Stimulated activated CD4-positive, alpha-beta T cell treated with anti-CD3 and anti-CD28 coated beads, Interleukin-4, amount 100 ng/mL, for 48 hours (primary cell): ENCODE results near the gene PXDC1.
"Not testable (repeated sequence)": the region's sequence is repeated elsewhere in the genome, so short reads cannot be mapped to it uniquely, and the experiment has no call there.

ENCODE experiments used
- DNase-seq, 2 donors: peaks; one replicate each; pipeline ENCODE4 v3.0.0-alpha.2; 2020; ENCODE audit warnings: low read depth in 2 of 2

The PXDC1 gene

DNA sequence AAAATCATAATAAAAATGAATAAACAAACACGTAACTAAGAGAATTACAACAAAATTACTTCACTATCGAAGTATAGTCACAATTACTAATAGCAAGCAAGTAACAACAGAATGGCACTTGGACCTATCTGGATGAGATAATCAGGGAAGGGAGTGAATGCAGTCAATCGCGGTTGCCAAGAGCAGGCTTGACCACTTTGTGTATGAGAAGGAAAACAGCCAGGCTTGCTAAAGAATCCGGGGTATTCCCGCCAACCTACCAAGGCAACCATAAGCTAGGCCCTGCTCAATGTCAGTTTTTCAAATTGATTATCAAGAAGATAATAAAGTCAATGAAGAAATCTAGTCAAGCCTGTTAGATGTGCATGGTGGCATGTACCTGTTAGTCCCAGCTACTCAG, 39.7 kb downstream of the PXDC1 start:
- DNase-seq = no peak

DNA sequence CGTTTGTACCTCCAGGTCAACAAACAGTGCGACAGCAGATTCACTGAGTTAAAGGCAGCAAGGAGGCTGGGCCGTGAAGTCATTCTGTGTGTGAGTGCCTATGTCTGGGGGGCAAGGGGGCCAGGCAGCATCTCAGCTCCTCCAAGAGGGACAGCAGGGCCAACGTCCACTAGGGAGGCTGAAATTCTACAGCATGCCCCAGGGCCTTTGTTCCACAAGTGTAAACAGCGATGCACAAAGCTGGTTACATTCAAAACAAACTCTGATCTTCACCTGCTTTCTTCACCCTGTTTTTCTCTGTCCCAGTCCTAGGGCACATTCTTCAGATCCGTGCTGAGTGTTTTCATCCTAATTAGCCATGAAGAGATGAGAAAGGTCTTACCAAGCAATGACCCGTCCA, 41.1 kb downstream of the PXDC1 start:
- DNase-seq = no peak

DNA sequence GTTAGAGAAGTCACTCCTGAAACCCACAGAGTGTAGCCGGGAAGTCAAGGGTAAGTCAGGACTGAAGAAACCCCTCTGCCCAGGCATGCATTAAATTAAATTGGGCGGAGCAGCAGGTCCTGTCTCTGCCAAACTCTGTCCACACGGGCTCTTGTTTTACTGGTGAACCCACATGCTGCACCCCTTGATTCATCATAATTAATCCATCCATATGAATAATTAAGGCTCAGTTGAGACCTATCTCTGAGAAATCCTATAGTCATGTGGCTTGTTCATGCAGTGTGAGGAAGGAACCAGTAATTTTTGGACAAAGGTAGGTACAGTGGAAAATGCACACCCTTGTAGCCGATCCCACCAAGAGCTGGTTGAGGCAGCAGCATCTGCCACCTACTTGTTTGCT, 43.0 kb downstream of the PXDC1 start:
- DNase-seq = no peak

DNA sequence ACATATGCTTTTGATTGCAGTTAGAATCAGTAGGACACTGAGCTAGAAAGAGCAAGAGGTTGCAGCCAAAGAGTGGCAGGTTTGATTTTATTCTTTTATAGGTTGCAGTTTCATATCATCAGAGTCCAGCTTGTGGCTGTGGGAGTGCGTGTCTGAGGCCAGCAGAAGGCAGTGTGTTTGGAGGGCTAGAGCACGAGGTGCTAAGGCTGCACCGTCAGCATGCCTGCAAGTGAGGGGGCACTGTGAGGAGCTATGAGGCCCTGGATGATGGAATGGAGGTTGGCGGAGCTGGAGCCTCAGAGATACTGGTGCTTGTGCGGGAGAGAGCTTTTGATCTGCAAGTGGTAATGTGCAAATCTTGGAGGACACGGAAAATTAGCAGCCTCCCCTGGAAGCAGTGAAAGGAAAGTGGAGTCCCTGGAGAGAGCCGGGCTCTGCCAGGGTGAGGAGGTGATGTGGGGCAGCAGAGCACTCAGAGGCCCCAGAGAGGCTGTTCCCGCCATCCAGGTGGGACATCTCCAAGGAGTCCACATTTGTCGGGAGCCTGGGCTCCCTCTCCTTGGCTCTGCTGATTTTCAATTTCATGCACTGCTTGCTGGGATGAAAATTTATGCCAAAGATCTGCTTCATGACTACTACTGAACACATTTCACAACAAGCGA, 43.6 kb downstream of the PXDC1 start:
- no peak for DNase-seq

DNA sequence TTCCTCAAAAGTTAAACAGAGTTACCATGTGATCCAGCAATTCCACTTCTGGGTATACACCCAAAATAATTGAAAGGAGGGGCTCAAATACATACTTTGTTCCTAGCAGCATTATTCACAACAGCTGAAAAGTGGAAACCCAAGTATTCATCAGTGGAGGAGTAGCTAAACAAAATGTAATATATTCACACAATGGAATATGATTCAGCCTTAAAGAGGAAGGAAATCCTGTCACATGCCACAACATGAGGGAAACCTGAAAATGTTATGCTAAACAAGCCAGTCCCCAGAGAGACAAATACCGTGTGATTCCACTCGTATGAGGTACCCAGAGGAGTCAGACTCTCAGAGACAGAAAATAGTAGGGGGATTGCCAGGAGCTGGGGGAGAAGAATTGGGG, 44.5 kb downstream of the PXDC1 start:
- DNase-seq = no peak

DNA sequence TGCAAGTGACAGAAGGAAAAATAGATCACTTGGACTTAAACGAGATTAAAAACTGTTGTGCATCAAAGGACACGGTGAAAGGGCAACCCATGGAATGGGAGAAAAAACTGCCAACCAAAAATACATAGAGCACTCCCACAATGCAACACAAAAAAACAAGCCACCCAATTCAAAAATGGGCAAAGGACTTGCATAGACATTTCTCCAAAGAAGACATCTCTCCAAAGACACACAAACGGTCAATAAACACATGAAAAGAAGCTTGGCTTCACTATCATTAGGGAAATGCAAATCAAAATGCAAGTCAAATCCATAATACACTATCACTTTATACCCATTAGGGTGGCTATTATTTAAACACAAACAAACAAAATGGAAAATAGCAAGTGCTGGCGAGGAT, 45.0 kb downstream of the PXDC1 start:
- no peak for DNase-seq

DNA sequence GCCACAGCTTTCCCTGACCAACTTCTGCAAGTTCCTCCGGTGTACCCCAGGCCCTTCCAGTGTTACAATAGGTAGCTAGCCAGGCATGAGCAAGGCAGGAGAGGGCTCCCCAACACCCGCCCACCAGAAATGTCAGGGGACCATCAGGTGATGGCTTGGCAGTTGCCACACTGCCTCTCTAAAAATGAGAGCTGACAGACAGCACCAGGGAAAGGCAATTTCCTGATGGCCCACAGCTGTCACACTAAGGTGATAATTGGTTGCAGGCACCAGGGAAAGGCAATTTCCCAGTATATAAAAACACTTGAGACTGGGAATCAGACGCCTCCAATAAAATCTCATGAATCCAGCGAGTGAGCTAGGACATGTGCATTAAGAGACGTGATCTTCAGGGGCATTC, 49.9 kb downstream of the PXDC1 start:
- DNase-seq = no peak

DNA sequence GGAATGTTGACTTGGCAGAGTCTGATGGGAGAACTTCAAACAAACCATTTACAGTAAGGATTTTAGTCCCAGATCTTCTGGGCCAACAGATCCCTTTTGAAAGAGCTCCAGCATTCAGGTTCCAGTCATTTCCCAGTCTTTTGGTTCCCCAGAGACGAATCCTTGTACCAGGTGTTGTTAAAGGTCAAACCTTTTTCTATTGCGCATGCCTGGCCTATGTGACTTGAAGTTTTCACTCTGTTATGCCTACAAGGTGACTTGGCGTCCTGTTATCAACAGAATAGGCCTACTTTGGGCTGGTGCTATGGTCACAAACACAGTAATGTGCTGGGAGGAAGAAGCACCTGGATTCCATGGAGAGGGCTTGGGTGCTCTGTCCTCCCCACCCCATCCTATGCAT, 52.3 kb downstream of the PXDC1 start:
- DNase-seq = no peak

DNA sequence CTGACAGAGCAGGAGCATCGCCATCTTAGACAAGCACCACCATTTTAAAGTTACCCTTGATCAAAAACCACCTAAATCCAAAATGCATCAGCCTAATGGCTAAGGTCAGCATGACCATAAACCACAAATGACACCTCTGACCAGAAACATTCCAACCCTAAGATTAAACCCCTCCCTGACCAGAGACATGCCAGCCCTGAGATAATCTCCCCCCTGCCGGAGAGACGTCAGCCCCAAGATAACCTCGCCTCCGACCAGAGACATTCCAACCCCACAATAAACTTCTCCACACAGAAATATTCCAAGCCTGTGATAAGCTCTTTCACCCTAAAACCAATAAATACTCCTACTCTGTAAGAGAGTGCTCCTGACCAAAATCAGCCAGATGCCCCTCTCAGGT, 53.5 kb downstream of the PXDC1 start:
- DNase-seq = no peak

DNA sequence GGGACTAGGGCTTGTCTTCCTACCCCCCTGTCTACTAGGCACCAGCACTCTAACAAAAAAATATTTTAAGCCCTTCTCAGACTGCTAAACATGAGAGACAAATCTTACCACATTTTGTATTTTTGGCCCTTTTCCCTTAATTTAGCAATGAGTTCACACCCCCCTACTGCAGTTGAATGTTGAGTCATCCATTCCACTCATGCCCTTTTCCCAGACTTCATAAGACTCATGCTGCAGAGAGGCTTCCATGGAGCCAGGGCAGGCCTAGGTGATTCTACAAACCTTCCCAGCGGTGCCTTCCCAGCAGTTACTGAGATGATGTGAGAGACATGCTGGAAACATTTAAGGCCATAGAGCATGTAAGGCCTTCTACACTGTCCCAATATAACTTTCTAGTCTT, 53.9 kb downstream of the PXDC1 start:
- DNase-seq = no peak

DNA sequence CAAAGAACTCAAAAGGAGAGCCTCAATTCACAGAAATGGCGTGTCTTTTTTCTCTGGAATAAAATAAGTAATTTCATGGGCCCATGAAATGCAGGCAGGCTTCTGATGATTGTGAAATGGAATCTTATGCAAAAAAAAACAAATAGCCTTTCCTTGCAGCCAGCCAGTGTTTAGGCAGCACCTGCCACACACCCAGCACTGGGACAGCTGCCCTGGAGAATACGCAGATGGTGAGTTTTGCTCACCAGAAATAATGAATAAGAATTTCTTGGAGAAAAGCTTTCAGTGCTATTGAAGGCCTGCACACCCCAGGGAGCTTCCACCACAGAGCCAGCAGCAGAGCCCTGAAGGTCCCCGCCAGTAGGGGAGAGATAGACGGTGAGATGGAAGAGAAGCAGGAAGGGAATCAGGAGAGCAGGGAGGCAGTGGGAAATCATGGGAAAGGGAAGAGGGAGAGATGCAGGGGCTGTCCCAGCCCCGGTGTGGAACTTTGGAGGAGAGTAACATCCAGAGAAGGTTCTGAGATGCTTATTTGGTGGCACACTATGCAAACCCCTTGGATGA, 54.9 kb downstream of the PXDC1 start:
- no peak for DNase-seq

DNA sequence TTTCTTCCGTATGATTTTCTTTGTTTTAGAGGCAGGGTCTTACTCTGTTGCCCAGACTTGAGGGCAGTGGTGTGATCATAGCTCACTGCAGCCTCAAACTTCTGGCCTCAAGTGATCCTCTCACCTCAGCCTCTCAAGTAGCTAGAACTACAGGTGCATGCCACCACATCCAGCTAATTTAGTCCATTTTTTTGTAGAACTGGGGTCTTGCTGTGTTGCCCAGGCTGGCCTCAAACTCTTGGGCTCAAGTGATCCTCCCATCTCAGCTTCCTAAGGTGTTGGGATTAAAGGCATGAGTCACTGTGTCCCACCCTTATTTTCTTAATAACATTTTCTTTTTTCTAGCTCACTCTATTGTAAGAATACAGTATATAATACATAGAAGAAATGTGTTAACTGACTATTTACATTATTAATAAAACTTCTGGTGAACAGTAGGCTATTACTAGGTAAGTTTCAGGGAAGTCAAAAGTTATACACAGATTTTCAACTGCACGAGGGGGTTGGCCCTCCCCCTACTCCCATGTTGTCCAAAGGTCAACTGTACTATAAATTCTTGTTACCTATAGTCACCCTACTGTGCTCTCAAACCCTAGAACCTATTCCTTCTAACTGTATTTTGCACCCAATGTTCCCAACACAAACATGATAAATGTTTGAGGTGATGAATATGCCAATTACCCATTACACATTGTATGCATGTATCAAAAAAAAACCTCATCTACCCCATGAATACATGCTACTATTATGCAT, 56.3 kb downstream of the PXDC1 start:
- no peak for DNase-seq

DNA sequence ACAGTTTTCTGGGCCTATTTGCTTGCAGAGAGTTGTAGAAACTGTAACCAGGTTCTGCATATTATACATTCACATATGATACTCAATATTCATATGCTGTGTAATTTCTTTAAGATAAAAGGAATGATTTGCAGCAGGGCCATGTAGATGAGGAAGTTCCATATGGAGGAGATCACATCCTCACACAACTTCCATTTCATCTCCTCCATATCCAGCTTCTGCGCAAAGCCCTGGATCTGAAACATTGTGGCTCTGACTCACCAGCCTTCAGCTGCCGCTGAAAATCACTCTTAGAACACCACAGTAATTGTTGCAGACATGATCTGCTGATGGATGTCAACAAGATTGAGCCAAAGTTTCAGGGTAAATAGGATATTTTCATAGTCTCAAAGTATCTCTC, 57.7 kb downstream of the PXDC1 start:
- DNase-seq = no peak

DNA sequence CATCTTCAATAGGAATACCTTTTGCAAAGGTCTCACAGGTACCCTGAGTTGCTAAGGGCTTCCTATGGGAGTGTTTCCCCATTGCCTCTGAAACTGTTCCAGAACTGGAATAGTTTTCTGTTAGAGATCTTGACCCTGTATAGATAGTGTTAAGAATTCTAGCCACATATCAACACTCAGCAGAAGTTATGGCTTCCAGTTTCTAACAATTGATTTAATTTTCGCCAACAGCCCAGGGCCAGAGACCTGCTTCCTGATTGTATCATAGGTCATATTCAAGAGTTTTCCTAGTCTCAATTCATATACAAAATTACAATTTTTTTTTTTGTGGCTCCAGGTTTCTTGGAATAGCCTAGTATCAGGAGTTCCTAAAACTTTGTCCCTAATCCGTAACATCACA, 61.0 kb downstream of the PXDC1 start:
- no peak for DNase-seq

DNA sequence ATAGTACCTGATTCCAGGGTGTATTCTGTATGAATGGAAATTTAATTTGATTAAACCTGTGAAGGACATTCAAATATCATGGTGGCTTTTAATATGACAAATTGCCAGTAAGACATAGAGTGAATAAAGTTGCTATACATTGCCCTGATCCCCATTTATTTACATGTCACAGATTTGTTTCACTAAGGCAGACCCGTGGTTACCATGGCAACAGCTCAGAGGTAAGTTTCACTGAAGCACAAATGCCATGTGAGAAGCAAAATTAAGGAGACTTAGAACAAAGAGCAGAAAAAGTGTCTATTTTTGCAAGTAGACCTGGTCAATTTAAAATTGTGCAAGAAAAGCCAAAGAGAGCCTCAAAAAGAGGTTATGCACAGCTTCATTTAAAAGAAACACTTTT, 63.7 kb downstream of the PXDC1 start:
- no peak for DNase-seq

DNA sequence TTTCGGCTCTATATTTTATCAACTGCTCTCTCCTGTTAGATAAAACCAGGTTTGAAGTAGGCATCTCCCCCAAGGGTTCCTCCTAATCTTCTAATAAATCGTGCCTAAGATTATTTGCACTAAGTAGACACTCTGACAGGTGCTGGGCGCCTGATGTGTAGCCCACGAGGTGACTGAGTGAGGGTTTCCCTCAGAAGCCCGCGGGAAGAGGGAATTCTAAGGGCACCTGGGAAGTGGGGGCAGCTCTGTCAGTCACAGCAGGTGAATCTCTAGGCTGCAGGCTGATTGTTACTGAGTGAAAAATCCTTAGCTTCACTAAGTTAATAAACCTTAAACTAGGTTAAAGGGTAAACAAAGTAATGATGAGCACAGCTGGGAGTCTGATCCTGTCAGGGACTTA, 68.2 kb downstream of the PXDC1 start:
- no peak for DNase-seq

DNA sequence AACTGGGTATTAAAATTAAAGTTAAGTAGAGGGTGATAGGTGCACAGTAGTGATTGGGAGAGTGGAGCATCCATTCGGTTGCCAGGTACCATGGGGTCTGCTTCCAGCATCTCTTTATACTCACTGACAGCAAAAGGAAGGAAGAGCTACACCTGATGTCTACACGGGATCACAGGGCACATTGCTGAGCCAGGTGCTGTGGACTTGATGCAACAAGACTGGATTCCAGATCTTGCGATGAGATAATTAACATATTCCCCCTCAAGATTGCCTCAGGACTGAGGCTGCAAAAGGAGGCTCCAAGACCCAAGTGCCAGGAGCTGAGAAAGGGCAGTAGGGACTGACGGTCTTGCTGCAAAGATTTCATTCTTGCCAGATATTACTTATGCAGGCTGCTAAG, 72.6 kb downstream of the PXDC1 start:
- no peak for DNase-seq

DNA sequence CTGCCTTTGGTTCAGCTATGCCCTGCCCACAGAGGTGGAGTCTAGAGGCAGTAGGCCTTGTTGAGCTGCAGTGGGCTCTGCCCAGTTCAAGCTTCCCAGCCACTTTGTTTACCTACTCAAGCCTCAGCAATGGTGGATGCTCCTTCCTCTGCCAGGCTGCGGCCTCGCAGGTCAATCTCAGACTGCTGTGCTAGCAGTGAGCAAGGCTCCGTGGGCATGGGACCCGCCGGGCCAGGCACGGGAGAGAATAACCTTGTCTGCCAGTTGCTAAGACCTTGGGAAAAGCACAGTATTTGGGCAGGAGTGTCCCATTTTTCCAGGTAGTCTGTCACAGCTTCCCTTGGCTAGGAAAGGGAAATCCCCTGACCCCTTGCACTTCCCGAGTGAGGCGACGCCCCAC, 73.8 kb downstream of the PXDC1 start:
- DNase-seq = not testable (repeated sequence)

DNA sequence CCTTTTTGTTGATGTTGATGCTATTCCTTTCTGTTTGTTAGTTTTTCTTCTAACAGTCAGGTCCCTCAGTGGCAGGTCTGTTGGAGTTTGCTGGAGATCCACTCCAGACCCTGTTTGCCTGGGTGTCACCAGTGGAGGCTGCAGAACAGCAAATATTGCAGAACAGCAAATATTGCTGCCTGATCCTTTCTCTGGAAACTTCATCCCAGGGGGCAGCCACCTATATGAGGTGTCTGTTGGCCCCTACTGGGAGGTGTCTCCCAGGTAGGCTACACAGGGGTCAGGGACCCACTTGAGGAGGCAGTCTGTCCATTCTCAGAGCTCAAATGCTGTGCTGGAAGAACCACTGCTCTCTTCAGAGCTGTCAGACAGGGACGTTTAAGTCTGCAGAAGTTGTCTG, 74.2 kb downstream of the PXDC1 start:
- not testable (repeated sequence) for DNase-seq
